GM18951 (cell line): ENCODE results near the gene ZNF385A.

ENCODE experiments used
- POLR2A ChIP-seq: IDR thresholded peaks from 4 replicates; pipeline ENCODE4 v1.6.1; 2011; ENCODE audit warnings: mild to moderate bottlenecking; ENCODE audit not compliant: insufficient read length, insufficient read depth; ENCODE audit errors: extremely low read depth
- in situ Hi-C: fragments of 300-500 bp; cut with MboI; formaldehyde crosslinking; loops from one replicate; pipeline ENCODE4 v1.12.0; 2022; ENCODE audit warnings: low sequenced_read_pairs, mixed read lengths, inconsistent platforms; ENCODE audit not compliant: unreplicated experiment

The ZNF385A gene

DNA sequence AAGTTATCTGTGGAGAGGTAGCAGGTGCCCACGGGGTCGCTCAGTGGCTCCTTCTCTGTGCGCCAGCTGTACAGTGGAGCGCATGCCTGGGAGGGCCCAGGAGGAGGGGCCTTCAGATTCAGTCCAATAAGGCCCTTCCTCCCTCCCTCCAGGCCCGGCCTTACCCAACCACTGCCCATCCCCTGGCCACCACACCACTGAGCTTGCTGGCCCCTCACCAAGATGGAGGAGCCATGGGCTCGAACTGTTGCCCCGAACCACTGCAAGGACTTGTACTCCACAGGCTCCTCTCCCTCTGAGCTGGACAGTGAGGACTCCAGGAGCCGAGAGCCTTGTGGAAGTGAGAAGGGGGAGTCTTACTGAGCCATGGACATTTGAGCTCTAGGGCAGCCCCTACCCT is 24.7 kb upstream of the ZNF385A start:
- in situ Hi-C loops = no loop called here
- TF ChIP-seq POLR2A = no peak

GRCh38 chr12:54407183-54407905 is 22.8 kb upstream of the ZNF385A start:
- no peak for TF ChIP-seq POLR2A

DNA sequence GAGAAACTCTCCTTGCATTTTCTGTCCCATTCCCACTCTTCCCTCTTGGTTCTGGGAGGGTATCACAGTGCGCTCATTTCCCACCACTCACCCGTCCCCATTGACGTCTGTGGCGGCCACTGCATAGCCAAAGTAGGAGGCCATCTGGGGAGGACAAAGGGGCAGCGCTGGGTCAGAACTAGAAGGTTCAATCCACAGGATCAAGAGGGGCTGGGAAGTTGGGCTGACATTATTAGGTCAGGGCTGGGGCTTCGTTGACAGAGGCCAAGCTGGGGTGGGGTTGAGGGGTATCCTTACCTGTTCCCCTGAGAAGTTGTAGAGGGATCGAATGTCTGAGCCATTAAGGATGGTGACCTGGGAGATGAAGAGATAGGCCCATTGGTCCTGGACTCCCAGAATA is 21.0 kb upstream of the ZNF385A start:
- in situ Hi-C loops = no loop called here
- TF ChIP-seq POLR2A = no peak

More at GRCh38 chr12:54407183-54407905, 22.8 kb upstream of the ZNF385A start:
- in situ Hi-C loops = no loop called here

GRCh38 chr12:54405106-54405505 is 20.6 kb upstream of the ZNF385A start:
- in situ Hi-C loops = no loop called here
- no peak for TF ChIP-seq POLR2A

DNA sequence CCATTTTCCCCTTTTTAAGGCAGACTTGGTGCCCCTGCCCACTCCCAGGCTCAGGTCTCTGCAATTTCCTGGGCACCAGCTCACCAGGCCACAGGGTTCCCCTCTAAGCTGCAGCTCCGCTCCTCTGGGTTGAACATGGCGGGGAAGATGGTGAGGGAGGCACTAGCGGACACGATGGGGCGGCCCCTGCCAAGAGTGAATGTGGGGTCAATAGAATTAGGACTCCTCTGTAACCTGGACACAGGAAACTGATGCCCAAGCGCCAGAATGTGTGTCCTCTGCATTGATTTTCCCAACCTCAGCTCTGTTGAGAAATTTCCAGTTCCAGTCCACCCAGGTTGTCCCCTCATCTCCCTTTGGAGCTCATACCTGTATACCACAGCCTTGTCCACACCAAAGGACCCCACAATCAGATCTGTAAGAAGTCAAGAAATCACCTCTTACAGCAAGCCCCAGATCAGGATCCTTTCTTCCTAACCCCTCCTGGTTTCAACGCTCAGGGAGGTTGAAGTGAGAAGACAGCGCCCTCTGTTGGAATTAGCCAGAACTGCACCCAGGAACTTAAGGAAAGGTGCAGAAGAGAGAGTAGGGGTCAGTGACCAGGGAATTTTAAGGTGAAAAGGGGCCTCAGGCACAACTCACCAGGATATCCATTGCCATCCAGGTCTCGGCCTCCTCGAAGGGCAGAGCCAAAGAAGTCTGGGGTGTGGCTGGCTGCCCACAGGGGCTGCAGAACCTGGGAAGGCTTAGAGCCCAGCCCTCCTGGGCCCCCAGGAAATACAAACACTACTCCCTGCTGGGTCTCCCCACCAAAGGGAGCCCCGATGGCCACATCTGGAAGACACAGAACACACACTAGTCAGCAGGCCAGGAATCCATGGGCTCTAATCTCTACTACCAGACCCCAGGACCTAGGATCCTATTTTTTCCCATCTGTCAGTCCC is 19.8 kb upstream of the ZNF385A start:
- in situ Hi-C loops = no loop called here
- TF ChIP-seq POLR2A = no peak

- in situ Hi-C loops = no loop called here
- TF ChIP-seq POLR2A = no peak
Measured at GRCh38 chr12:54401119-54401518, 16.6 kb upstream of the ZNF385A start.

DNA sequence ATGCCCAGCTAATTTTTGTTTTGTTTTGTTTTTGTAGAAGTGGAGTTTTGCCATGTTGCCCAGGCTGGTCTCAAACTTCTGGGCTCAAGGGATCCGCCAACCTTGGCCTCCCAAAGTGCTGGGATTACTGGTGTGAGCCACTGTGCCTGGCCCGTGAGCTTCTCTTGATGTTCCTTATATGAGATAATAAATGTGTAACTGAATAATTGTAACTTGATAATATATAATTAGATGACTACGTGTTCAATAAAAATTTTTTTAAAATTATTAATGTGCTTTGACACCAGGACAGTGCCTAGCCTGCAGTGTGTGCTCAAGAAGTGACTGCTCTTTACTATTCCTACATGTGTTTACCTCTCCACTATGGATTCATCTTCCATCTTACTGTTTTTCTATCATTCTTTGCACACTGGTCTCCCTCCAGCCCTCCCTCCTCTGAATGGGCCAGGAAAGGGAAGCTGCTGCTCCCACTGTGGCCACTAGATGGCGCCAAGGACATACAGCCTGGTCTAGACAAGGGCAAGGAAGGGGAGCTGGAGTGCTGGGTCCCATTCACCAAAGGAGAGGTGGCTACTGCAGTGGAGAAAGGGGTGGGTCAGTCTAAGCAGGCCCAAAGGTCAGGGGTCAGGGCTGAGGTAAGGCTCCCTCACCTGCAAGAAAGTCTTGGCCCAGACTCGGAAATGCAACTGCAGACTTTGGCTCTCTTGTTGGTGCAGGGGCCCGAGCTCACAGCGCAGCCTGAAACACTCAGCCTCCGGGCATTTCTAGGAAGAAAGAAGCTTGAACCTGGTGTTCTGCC is 14.7 kb upstream of the ZNF385A start:
- in situ Hi-C loops = loop anchor here (5.0 kb wide), 1 partner anchor 43 kb away; no protein-coding TSS in a partner anchor
- TF ChIP-seq POLR2A = no peak

DNA sequence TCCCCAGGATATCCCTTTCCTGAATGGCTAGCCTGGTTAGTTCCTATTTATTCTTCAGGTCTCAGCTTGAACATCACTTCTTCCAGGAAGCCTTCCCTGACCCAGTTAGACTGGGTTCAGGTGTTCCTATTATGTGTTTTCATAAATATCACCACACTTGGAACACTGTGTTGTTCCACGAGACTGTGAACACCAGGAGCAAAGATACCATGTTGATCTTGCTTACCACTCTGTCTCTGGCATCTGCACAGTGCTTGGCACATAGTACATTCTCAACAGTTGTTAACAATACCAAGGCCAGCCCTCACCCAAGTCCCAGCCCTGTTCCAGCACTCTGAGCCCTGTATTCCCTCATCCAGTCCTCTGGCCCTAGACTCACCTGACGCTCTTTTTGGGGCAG is 13.7 kb upstream of the ZNF385A start:
- in situ Hi-C loops = loop anchor here (5.0 kb wide), 1 partner anchor 44 kb away; no protein-coding TSS in a partner anchor

DNA sequence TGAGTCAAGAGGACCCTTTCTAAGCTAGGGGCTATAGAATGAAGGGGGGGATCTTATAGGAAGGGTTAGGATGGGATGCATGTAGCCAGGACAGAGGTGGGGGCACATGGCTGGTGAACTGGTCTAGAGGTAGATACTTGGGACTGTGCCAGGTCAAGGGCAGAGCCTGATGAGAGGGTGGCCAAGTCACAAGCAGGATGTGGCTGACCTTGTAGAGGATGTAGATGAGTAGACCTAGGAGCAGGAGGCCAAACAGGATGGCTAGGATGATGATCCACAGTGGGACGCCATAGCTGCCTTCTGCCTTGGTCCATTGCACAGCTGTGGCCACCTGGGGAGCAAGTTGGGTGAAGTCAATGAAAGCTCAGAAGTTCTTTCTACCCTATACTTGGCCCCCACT is 12.6 kb upstream of the ZNF385A start:
- in situ Hi-C loops = loop anchor here (5.0 kb wide), 1 partner anchor 45 kb away; no protein-coding TSS in a partner anchor
- TF ChIP-seq POLR2A = no peak

More for the DNA sequence above, 13.7 kb upstream of the ZNF385A start:
- no peak for TF ChIP-seq POLR2A

GRCh38 chr12:54395545-54395944 is 11.0 kb upstream of the ZNF385A start:
- TF ChIP-seq POLR2A = no peak

DNA sequence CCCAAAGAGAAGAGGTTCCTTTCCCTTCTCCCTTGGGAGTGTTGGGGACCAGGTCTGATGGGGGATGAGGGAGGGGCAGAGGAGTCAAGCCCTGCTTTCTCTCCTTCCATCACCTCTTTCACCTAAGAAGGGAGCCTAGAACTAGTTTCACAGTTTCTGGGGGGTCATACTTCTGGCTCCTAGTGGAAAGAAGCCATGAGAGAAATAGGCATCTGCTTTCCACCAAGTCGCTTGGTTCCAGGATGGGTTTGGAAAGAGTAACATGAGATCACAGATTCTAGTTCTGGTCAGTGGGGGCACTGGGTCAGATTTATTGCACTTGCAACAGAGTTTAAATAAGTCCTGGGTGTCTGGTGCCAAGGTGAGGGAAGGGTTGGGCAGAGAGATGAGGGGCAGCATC is 10.5 kb upstream of the ZNF385A start:
- no peak for TF ChIP-seq POLR2A

More at GRCh38 chr12:54395545-54395944, 11.0 kb upstream of the ZNF385A start:
- in situ Hi-C loops = loop anchor here (5.0 kb wide), 1 partner anchor 47 kb away; no protein-coding TSS in a partner anchor

GRCh38 chr12:54394281-54394719 is 9.8 kb upstream of the ZNF385A start:
- in situ Hi-C loops = no loop called here
- TF ChIP-seq POLR2A = no peak

More for the DNA sequence above, 10.5 kb upstream of the ZNF385A start:
- in situ Hi-C loops = loop anchor here (5.0 kb wide), 1 partner anchor 47 kb away; no protein-coding TSS in a partner anchor
